Cortex of kidney (tissue), 1 donor: ENCODE data around the gene RAPGEF4.
"Not testable (repeated sequence)": the region's sequence is repeated elsewhere in the genome, so short reads cannot be mapped to it uniquely, and the experiment has no call there.

Experiments used
- DNase-seq: peaks from one replicate; lab custom pipeline; 2025; lab: John Stamatoyannopoulos, UW

The RAPGEF4 gene

DNA sequence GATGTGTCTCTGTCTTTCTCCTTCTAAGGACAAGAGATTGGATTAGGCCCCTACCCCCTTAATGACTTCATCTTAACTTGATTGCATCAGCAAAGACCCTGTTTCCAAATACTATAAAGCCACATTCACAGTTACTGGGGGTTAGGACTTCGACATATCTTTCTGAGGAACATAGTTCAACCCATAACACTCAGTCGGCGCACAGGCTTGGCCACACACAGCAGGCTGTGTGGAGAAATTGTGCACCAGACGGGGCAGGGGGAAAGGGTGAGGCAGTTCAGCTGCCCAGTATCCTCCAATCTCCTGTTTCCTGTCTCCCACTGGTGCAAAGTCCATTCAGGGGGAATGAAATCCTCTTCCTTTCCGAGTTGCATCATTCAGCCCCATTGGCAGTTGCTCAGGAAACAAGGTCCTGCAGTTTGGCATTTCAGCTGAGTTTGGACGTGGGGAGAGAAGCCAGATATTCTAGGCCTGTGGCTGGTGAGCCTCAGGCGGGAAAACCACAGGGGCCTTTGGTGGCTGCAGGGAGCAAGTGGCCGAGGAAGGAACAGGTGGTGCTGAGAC is 9.4 kb upstream of the RAPGEF4 start:
- DNase-seq = no peak

DNA sequence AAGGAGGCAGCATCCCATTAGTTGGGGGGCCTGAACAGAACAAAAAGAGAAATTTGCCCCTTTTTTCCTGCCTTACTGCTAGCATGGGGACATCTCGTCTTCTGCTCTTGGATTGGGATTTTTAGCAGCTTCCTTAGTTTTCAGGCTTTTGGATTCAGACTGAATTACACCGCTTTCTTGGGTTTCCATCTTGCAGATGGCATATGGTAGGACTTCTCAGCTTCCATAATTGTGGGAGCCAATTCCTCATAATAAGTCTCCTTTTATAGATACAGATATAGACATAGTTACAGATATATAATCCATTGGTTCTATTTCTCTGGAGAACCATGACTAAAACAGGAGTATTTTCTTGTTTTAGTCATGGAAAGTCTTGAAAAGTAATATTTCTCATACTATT is 5.2 kb upstream of the RAPGEF4 start:
- DNase-seq = no peak

DNA sequence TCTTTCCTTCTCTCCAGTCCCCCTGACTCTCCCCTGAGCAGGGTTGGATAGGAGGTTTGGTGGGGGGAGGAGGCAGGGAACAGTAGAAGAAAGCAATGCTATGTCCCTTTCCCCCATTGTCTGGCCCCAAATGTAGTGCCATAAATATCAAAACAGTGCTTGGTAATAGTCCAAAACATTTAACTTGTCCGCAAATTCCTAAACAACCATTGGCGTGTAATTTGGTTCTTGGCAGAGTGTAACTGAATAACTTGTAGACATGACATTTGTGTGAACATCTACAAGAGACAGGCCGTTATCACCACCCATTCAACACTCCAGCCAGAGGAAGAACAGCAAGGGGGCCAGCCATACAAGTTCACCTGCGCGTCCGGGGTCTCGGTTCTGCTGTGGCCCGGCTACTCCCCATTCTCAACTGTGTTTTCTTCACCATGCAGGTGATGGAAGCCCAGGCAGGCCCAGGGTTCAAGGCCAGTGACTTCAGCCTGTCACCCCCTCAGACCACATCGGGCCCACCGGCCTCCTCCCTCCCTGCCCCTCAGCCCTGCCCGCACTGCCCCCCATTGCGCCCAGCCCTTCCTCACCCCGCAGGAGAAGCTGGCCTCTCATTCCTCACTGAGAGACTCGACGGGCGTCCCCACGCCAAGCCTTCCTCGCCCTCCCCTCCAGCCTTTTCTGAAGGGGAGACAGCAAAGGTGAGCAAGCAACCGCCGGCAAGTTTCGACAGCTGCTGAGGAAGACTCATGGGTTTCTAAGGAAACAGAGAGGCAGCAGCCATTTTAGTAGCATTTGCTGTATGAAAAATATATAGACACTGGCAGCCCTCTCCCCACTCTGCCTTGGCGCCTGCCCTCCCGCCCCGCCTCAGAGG is 699 bp upstream of the RAPGEF4 start:
- DNase-seq = no peak

DNA sequence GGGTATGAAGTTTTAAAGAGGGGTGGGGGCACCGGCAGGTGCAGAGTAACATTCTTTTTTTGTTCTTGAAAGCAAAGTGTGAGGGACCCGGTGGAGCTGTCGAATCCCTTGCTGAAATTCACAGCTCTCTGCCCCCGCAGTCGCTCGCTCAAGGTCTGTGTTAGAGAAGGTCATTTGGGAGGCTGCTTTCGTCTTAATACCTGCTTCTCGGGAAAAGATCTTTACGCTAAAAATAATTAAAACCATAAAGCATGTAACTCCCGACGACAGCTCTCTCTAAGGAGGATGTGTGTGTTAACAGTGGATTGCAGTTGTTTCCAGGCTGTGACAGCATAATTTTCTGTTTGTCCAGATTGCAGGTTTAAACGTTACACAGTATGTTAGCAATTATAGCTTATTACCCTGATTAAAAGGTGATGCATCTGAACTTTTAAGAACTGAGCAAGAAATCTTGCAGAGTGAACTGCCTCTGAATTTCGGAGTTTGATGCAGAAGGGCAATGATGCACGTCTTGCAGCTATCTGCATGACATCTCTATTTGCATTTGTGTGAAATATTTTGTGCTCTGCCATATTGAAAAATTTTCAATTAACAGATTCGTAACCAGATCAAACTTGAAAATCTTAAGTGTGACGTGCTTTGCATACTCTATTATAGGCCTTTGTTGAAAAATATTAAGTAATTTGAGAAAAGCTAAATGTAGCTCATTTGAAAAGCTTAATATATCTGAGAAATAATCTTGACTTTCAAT is 954 bp downstream of the RAPGEF4 start:
- no peak for DNase-seq

DNA sequence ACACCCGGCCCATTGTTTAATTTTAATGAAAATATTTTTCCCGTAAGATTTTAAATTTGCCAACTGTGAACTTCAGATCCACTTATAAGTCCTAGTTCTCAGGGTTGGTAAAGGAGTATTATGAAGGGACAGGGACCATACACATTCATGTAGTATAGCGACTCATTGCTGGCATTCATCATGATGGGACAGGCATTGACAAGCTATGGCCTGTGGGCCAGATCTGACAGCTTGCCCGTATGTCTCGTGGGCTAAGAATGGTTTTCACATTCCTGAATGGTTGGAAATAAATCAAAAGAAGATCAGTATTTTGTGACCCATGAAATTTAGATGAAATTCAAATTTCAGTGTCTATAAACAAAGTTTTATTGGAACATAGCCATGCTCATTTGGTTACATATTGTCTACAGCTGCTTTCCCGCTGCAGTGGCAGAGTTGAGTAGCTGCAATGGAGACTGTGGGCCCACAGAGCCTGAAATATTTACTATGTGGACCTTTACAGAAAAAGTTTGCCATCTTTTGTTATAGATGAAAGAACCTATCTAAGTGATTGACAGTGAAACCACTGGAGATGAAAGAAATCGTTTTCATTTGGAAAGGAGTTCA is 4.1 kb downstream of the RAPGEF4 start:
- no peak for DNase-seq

DNA sequence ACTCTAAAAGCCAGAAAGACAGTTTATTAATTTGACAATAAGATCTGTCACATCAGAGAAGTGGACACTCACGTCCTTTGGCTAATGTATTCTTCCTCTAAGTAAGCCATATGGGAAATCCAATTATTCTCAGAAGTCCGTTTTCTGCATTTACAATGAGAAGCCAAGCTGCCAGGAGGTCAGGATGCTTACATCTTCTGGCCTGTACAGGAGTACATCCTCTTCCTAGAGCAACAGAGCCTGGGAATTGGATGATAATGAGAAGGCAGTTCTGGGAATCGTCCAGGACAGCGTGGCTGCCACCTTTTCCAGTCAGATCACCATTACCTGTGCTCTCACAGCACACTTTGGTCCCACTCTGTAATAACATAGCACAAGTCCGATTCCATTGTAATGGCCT is 5.2 kb downstream of the RAPGEF4 start:
- DNase-seq = no peak

DNA sequence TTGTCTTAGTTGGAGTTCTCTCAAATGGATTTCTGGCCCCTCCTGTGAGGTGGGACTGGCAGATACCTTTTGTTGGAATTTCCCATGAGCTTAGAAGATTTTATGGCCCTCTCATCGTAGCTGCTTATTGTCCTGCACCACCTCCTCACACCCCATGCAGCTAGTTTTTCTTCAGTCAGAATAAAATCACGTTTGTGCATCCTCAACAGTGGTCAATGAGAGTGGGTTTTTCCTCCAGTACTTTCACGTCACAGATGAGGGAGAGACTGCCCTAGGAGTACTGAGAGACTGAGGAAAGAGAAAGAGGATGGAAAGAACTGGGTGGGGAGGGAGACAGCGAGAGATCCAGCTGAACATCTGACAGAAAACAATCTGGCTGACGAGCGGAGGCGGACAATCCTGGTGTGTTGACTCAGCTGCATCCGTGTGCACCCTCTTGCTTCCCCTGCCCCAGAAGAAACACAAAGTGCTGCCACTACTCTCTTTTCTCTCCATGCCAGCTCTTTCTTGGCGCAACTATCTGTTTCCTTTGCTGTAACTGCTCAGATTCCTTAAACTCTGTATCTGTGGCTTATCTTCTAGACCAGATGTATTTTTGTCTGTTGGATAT is 7.4 kb downstream of the RAPGEF4 start:
- no peak for DNase-seq

DNA sequence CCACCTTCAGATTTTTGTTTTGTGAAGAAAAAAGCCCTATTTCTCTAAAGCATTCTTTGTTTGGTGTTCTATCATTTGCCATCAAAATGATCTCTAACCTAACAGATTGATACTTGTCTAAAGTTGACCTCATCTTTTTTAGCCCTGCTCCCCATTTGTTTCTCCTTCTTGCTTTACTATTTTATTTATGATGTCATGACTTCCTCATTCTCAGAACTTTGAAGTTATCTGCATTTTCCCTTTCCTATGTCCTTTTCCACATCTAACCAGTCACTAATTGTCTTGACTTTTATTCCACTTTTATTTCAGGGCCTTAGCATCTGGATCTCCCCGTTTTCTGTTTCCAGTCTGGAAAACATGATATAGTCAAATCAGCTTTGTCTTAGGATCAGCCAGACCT is 8.3 kb downstream of the RAPGEF4 start:
- DNase-seq = no peak

DNA sequence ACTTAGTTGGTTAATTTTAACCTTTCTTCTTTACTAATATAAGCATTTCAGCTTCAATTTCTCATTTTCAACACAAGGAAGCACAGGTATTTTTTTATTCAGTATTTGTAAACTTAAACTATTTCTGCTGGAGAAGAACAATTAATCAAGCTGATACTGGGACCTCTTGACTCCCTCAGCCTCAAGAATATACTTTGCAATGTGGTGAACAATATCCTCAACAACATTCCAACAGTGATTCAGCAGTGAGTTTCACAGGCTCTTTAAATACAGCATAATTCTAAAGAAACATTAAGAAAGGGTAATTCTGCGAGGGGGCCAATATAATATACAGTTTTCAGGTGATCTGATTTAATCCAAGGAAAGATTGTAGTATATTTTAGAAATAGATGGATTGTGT is 10.0 kb downstream of the RAPGEF4 start:
- DNase-seq = no peak

DNA sequence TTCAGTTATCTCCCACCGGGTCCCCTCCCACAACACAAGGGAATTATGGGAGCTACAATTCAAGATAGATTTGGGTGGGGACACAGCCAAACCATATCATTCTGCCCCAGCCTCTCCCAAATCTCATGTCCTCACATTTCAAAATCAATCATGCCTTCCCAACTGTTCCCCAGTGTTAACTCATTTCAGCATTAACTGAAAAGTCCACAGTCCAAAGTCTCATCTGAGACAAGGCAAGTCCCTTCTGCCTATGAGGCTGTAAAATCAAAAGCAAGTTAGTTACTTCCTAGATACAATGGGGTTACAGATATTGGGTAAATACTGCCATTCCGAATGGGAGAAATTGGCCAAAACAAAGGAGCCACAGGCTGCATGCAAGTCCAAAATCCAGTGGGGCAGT is 12.9 kb downstream of the RAPGEF4 start:
- DNase-seq = not testable (repeated sequence)

DNA sequence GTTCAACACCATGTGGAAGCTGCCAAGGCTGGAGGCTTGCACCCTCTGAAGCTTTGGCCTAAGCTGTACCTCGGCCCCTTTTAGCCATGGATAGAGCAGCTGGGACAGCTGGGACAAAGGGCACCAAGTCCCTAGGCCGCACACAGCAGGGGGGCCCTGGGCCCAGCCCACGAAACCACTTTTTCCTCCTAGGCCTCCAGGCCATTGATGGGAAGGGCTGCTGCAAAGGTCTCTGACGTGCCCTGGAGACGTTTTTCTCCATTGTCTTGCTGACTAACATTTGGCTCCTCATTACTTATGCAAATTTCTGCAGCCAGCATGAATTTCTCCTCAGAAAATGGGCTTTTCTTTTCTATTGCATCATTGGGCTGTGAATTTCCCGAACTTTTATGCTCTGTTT is 13.7 kb downstream of the RAPGEF4 start:
- DNase-seq = no peak

DNA sequence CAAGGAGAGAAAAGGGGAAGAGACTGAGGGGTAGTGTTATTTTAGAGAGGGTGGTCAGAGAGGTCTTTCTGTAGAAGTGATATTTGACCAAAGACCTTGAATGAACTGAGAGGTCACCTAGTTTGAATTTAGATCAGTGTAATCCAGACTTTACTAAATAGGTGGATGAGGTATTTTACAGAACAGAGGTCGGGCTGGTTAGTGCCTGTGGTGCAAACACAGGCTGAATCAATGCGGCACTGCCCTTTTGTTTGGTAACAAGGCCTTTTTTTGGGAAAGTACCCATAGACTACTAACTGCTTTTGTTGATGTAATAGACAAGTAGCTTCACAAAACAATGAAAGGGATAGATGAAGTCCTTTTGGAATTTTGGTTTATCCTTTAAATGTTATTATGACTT is 15.9 kb downstream of the RAPGEF4 start:
- no peak for DNase-seq

DNA sequence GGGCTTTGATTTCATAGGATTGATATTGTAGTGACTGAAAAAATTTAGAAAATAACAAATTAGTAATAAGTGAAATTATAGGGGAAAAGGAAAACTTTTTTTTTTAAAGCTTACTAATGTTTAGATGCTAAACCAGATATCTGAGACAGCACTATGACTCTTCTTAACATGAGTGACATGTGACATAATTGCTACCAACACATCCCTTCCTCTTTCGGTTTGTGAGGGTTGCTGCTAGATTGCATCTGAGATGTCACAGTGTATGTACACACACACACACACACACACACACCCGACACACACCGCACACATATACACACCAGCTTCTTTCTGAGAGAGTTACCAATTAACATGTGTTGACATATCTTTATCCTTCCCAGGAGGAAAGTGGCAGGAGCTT is 18.0 kb downstream of the RAPGEF4 start:
- DNase-seq = no peak

DNA sequence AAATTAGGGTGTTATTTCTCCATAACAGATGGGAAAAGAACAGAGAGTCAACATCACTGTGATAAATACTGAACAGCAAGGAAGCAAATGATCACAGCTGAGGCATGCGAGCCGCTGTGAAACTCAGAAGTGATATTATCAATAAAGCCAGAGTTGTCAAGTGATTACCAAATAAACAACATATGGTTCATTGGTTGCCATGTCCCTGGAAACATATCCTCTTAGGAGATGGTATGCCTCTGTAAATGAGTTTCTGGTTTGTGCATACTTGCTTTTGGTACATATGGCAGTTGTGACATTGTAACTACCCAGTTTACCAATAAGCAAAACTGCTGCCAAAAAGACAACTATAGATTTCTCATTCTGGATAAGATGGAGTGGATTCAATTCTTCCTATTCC is 23.8 kb downstream of the RAPGEF4 start:
- DNase-seq = no peak

DNA sequence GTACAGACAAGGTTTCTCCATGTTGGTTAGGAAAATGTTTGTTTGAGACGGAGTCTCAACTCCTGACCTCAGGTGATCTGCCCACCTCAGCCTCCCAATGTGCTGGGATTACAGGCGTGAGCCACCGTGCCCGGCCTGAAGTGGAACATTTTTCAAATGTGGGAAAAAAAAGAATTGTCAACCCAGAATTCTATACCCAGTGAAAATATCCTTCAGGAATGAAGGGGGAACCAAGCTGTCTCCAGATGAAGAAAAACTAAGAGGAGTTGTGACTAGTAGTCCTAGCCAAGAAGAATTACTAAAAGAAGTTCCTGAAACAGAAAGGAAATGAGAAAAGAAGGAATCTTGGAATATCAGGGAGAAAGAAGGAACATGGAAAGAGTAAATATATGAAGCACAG is 25.7 kb downstream of the RAPGEF4 start:
- no peak for DNase-seq

DNA sequence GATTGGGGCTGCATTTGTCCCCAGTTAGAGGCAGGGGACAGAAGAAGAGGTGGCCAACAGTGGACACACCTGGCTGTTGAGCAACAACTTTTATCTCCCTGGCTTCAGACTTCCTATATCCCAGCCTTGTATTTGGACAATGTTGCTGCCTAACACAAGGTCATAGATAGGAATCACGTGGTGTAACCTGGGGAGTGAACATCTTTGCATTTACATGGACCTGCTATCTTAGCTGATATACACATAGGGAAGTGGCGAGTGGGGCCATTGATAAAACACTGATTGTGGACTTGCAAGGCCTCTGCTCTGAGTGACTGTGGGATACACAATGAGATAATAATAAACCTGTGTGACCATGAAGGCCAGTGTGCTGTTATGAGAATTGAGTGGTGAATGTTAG is 26.9 kb downstream of the RAPGEF4 start:
- no peak for DNase-seq

DNA sequence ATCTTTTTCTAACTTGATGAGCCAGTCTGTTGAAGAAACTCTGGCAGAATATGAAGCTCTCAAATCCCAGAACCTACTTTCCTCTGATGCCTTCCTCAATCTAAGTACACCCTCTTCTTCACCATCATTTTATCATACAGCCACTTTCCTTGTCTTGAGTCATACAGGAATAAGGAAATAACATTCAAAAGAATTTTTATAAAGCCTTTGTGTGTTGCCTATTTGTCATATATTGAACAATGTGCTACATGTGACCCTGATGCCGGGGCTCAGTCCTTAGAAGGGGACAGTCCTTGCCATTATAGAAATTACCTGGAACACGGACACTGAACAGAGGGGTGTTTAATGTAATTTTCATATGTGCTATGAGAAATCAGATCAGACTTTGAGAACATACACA is 27.4 kb downstream of the RAPGEF4 start:
- no peak for DNase-seq

DNA sequence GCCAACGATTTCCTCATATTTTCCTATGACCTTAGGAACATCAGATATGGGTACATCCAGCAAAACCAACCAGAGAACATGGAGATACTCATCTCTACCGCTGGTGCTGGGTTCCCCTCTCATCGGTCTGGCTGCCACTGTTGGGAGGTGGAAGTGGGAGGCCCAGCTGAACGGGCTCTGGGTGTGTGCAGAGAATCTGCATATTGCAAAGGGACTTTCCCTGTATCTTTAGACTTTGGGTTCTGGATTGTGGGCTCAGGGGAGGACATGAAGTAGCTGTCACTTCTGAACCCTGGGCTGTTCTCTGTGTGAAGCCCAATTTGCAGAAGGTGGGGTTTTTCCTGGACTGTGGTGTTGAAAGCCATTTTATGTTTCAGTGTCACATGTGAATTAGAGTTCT is 30.0 kb downstream of the RAPGEF4 start:
- DNase-seq = no peak

DNA sequence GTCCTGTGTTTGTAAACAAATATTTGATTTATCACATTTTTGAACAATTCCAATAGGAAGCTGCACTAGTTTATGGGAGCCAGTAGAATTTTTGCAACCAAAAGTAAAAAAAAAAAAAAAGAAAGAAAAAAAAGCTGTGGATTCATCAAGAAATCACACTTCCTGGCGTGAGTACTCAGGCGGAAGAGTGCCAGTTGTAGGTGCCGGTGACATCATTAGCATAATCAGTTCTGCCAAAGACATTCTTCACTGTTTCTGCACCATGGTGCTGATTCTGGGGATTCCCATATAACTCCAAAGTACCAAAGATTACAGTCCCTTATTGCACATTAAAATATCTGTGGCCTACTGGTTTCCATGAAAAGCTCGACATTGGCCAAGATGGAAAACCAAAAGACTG is 32.8 kb downstream of the RAPGEF4 start:
- DNase-seq = no peak

DNA sequence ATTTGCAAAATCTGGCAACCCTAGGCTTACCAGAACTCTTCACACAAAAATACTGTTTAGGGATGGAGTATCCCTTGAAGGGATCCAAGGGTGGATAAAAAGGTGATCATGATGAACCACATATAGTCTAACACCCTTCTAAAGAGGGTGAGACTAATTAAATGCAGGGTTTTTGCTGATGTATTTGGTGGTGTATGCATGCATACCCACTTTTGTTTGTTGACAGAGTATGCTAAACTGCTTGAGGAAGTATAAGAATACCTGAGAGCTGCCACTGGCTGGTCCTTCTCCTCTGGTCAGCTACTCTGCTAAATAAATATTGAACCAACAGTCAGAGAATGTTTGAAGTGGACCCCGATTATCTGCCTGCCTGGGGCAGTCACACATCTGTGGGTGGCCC is 34.2 kb downstream of the RAPGEF4 start:
- no peak for DNase-seq

DNA sequence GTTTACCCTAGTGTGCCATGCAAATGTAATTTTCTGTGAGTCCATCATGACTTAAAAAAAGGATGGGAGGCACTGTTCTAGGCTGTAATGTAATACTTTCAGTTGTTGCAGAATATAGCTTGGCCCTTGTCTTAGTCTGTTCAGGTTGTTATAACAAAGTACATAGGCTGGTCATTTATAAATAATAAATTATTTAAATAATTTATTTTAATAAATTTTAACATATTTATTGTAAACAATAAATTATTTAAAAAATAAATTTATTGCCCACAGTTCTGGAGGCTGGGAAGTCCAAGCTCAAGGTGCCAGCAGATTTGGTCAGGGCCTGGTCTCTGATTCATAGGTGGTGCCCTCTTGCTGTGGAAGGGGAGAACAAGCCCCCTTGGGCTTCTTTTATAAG is 35.2 kb downstream of the RAPGEF4 start:
- DNase-seq = no peak

DNA sequence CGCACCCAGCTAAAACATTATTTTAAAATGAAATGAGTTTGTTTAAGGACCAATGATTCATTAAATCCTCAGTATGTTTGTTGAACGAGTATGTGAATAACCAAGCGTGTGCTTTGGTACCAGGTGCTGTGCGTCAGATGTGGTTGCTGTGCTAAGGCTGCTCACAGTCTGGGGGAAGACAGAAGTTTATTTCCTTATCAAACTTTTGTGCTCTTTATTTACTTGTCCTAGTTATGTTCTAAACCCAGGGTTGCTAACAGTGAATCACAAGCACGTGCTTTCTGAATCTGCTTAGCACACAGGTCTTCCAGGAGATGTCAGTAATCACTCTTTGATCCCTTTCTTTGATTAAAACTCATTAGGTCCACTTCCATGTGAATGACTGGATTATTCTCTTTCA is 37.0 kb downstream of the RAPGEF4 start:
- no peak for DNase-seq
